GM21381 (cell line): ENCODE measurements around the gene SUPV3L1.

Experiments
- ATAC-seq: cut with Tn5 transposase; IDR thresholded peaks from one replicate; pipeline ENCODE4 v1.9.1; 2021; ENCODE audit warnings: mild to moderate bottlenecking, moderate library complexity; ENCODE audit not compliant: unreplicated experiment

Gene SUPV3L1

GRCh38 chr10:69201045-69201444, 21.0 kb downstream of the SUPV3L1 start:
- ATAC-seq, result no peak

GRCh38 chr10:69202332-69202731, 22.3 kb downstream of the SUPV3L1 start:
- no peak for ATAC-seq

- ATAC-seq, result no peak
These were observed 28.7 kb downstream of the SUPV3L1 start for GRCh38 chr10:69208761-69209160.

GRCh38 chr10:69209787-69210484, 29.9 kb downstream of the SUPV3L1 start:
- ATAC-seq, result no peak

- no peak for ATAC-seq
These were observed 31.1 kb downstream of the SUPV3L1 start for GRCh38 chr10:69211104-69211503.

- no peak for ATAC-seq
These were observed 31.5 kb downstream of the SUPV3L1 start for GRCh38 chr10:69211524-69211923.

GRCh38 chr10:69213591-69214311, 33.7 kb downstream of the SUPV3L1 start:
- no peak for ATAC-seq

- no peak for ATAC-seq
These were observed 34.7 kb downstream of the SUPV3L1 start for GRCh38 chr10:69214666-69215131.

GRCh38 chr10:69215405-69216171, 35.6 kb downstream of the SUPV3L1 start:
- no peak for ATAC-seq

GRCh38 chr10:69216577-69217118, 36.6 kb downstream of the SUPV3L1 start:
- no peak for ATAC-seq

GRCh38 chr10:69217119-69217754, 37.2 kb downstream of the SUPV3L1 start:
- no peak for ATAC-seq

GRCh38 chr10:69218831-69219230, 38.8 kb downstream of the SUPV3L1 start:
- ATAC-seq, result no peak

GRCh38 chr10:69220041-69220451, 40.0 kb downstream of the SUPV3L1 start, which contains the start of gene HKDC1:
TSS of gene HKDC1 (plus strand) at chr10:69220332. CDS start at chr10:69220436, 104 bp downstream.
- ATAC-seq, result no peak

GRCh38 chr10:69220507-69220906, 40.5 kb downstream of the SUPV3L1 start:
- no peak for ATAC-seq

GRCh38 chr10:69222157-69223027, 42.4 kb downstream of the SUPV3L1 start:
- ATAC-seq, result peak; percentile 97

- ATAC-seq, result no peak
These were observed 43.0 kb downstream of the SUPV3L1 start for GRCh38 chr10:69223028-69223342.

GRCh38 chr10:69224862-69225657, 45.0 kb downstream of the SUPV3L1 start:
- no peak for ATAC-seq

- ATAC-seq, result no peak
These were observed 45.6 kb downstream of the SUPV3L1 start for GRCh38 chr10:69225681-69226080.

GRCh38 chr10:69226919-69227450, 47.0 kb downstream of the SUPV3L1 start:
- no peak for ATAC-seq
